Sciatic nerve (tissue), 2 donors: Measurements from ENCODE around the gene INPP5K. TPM values are rescaled to one million over a fixed set of nuclear protein-coding genes. Genes with fewer than 3 reads are reported as not detected.
"Not testable (repeated sequence)": the region's sequence is repeated elsewhere in the genome, so short reads cannot be mapped to it uniquely, and the experiment has no call there.

Experiments
- ATAC-seq: fragments of 200-7000 bp; cut with Tn5 transposase; one replicate; pipeline ENCODE4 v1.9.1; 2020; ENCODE audit warnings: mild to moderate bottlenecking, moderate library complexity
- DNase-seq: peaks from one replicate; pipeline ENCODE4 v3.0.0-alpha.2; 2020; ENCODE audit warnings: low spot score
- intact Hi-C: fragments of 100-400 bp; cut with DNase I; formaldehyde crosslinking; loops from one replicate; pipeline ENCODE4 v1.14.2; 2022
- total RNA-seq: library from RNA; stranded (reverse); fragmentation: NEBNext Ultra II Directional; extraction: Animal tissue kit (Norgen Biotek cat#: 25700); gene quantifications from one replicate; pipeline ENCODE4 v1.2.1, GENCODE V29; 2021
- donor health status: DM: no; HTN: no; CAD: no.
- donor health status: DM: no; HTN: no; CAD: no.

Gene INPP5K
- total RNA-seq, 1 donor from 2014 or later = 46.5 TPM

- DNase-seq (no peak), ATAC-seq (no peak)
- intact Hi-C loops = no loop called here
Observed at GRCh38 chr17:1552932-1553331, 36.5 kb upstream of the INPP5K start.

GRCh38 chr17:1551741-1552140 is 35.3 kb upstream of the INPP5K start:
- intact Hi-C loops = no loop called here
- ATAC-seq = no peak
- DNase-seq = no peak

GRCh38 chr17:1548032-1548431 is 31.6 kb upstream of the INPP5K start:
- DNase-seq (no peak), ATAC-seq (no peak)
- intact Hi-C loops = no loop called here

GRCh38 chr17:1546292-1546922 is 30.0 kb upstream of the INPP5K start:
- DNase-seq (no peak), ATAC-seq (no peak)
- intact Hi-C loops = no loop called here

GRCh38 chr17:1545618-1546017 is 29.2 kb upstream of the INPP5K start:
- no peak for DNase-seq
- ATAC-seq = no peak
- intact Hi-C loops = no loop called here

GRCh38 chr17:1542316-1542715 is 25.9 kb upstream of the INPP5K start:
- intact Hi-C loops = no loop called here
- no peak for ATAC-seq

GRCh38 chr17:1541367-1541904 is 25.0 kb upstream of the INPP5K start:
- intact Hi-C loops = no loop called here
- DNase-seq (no peak), ATAC-seq (no peak)

More at GRCh38 chr17:1542316-1542715, 25.9 kb upstream of the INPP5K start:
- no peak for DNase-seq

- no peak for DNase-seq
- no peak for ATAC-seq
- intact Hi-C loops = no loop called here
Observed at GRCh38 chr17:1539811-1540210, 23.4 kb upstream of the INPP5K start.

- ATAC-seq = no peak
- no peak for DNase-seq
- intact Hi-C loops = no loop called here
Observed at GRCh38 chr17:1535737-1536136, 19.3 kb upstream of the INPP5K start.

- DNase-seq = no peak
- ATAC-seq = no peak
- intact Hi-C loops = no loop called here
Observed at GRCh38 chr17:1533661-1534325, 17.4 kb upstream of the INPP5K start.

GRCh38 chr17:1532836-1533602 is 16.6 kb upstream of the INPP5K start:
- DNase-seq = no peak
- intact Hi-C loops = no loop called here
- ATAC-seq = peak; percentile 22

- ATAC-seq (no peak), DNase-seq (no peak)
- intact Hi-C loops = no loop called here
Observed at GRCh38 chr17:1529863-1530262, 13.5 kb upstream of the INPP5K start.

- DNase-seq, intact Hi-C loops, ATAC-seq: not testable (repeated sequence)
Observed at GRCh38 chr17:1526876-1527275, 10.5 kb upstream of the INPP5K start.

GRCh38 chr17:1522626-1523025 is 6.2 kb upstream of the INPP5K start:
- DNase-seq (no peak), ATAC-seq (no peak)
- intact Hi-C loops = no loop called here

GRCh38 chr17:1521086-1521640 is 4.8 kb upstream of the INPP5K start:
- ATAC-seq (no peak), DNase-seq (no peak)
- intact Hi-C loops = no loop called here

GRCh38 chr17:1519678-1520077 is 3.3 kb upstream of the INPP5K start:
- no peak for DNase-seq
- intact Hi-C loops = loop anchor here (10.0 kb wide), 1 partner anchor 245 kb away; the partner anchor contains the start of genes BHLHA9 and TRARG1
- no peak for ATAC-seq

- DNase-seq (no peak), ATAC-seq (no peak)
- intact Hi-C loops = loop anchor here (10.0 kb wide), 1 partner anchor 244 kb away; the partner anchor contains the start of genes BHLHA9 and TRARG1
Observed at GRCh38 chr17:1518410-1518809, 2.0 kb upstream of the INPP5K start.

- DNase-seq (no peak), ATAC-seq (peak; percentile 42)
- intact Hi-C loops = loop anchor here (2.0 to 10.0 kb wide), 2 partner anchors 151 to 241 kb away; partner anchors contain the start of genes BHLHA9 and TRARG1
Observed at GRCh38 chr17:1515640-1516387, 598 bp downstream of the INPP5K start.

GRCh38 chr17:1512351-1512750 is 4.1 kb downstream of the INPP5K start:
- intact Hi-C loops = loop anchor here (10.0 kb wide), 1 partner anchor 238 kb away; the partner anchor contains the start of genes BHLHA9 and TRARG1
- ATAC-seq = no peak
- no peak for DNase-seq
